DOHH2 (cell line): ENCODE data around the gene CEP20.

Source experiments
- H3F3A ChIP-seq: fragments of 200-600 bp; sonication (generic), shearing (Covaris generic); 2 replicates; pipeline ENCODE4 v1.6.0; 2016; ENCODE audit warnings: antibody characterized with exemption, mild to moderate bottlenecking; ENCODE audit not compliant: control insufficient read depth, insufficient read depth
- H3K27ac ChIP-seq: fragments of 200-600 bp; sonication (generic); 2 replicates; pipeline ENCODE4 v1.5.1; 2014; ENCODE audit warnings: low read depth, mild to moderate bottlenecking, low read length, moderate library complexity
- H3K27me3 ChIP-seq: fragments of 200-600 bp; sonication (generic); 2 replicates; pipeline ENCODE4 v1.6.1; 2014; ENCODE audit warnings: mild to moderate bottlenecking, low read length, mixed read lengths; ENCODE audit not compliant: control insufficient read depth
- H3K36me3 ChIP-seq: fragments of 200-600 bp; sonication (generic); 2 replicates; pipeline ENCODE4 v1.6.1; 2014; ENCODE audit warnings: mild to moderate bottlenecking, low read length, moderate library complexity, mixed read lengths; ENCODE audit not compliant: control insufficient read depth
- H3K4me1 ChIP-seq: fragments of 200-600 bp; sonication (generic); 2 replicates; pipeline ENCODE4 v1.6.1; 2014; ENCODE audit warnings: mild to moderate bottlenecking, low read length, mixed read lengths; ENCODE audit not compliant: control insufficient read depth
- H3K4me2 ChIP-seq: fragments of 200-600 bp; sonication (generic); 2 replicates; pipeline ENCODE4 v1.6.0; 2014; ENCODE audit warnings: mild to moderate bottlenecking, low read length, moderate library complexity
- H3K4me3 ChIP-seq: fragments of 200-600 bp; sonication (generic); 2 replicates; pipeline ENCODE4 v1.5.1; 2014; ENCODE audit warnings: mild to moderate bottlenecking, low read length, mixed read lengths
- H3K79me2 ChIP-seq: fragments of 200-600 bp; sonication (generic); 2 replicates; pipeline ENCODE4 v1.6.1; 2014; ENCODE audit warnings: mild to moderate bottlenecking, low read length, mixed read lengths; ENCODE audit not compliant: control insufficient read depth
- H3K9me2 ChIP-seq: fragments of 200-600 bp; sonication (generic); replicated peaks from 2 replicates; pipeline ENCODE4 v1.6.1; 2014; ENCODE audit warnings: mild to moderate bottlenecking, low read length, mixed read lengths; ENCODE audit not compliant: control insufficient read depth
- H3K9me3 ChIP-seq: fragments of 200-600 bp; sonication (generic); 2 replicates; pipeline ENCODE4 v1.6.1; 2014; ENCODE audit warnings: antibody characterized with exemption, low read length, mixed read lengths; ENCODE audit not compliant: control insufficient read depth, insufficient read depth
- H4K20me1 ChIP-seq: fragments of 200-600 bp; sonication (generic); 2 replicates; pipeline ENCODE4 v1.6.0; 2014; ENCODE audit warnings: low read depth, mild to moderate bottlenecking, antibody characterized with exemption, low read length, moderate library complexity; ENCODE audit not compliant: control insufficient read depth, insufficient read depth
- CTCF ChIP-seq: fragments of 200-600 bp; sonication (generic); IDR thresholded peaks from one replicate; pipeline ENCODE4 v1.5.1; 2014; ENCODE audit warnings: antibody characterized with exemption, mild to moderate bottlenecking, low read depth, low read length; ENCODE audit not compliant: poor library complexity, severe bottlenecking
- EZH2phosphoT487 ChIP-seq: fragments of 200-600 bp; sonication (generic); IDR thresholded peaks from 2 replicates; pipeline ENCODE4 v1.6.1; 2017; ENCODE audit warnings: borderline replicate concordance, mild to moderate bottlenecking, antibody characterized with exemption, low read length, moderate library complexity, mixed read lengths

CEP20 gene

DNA sequence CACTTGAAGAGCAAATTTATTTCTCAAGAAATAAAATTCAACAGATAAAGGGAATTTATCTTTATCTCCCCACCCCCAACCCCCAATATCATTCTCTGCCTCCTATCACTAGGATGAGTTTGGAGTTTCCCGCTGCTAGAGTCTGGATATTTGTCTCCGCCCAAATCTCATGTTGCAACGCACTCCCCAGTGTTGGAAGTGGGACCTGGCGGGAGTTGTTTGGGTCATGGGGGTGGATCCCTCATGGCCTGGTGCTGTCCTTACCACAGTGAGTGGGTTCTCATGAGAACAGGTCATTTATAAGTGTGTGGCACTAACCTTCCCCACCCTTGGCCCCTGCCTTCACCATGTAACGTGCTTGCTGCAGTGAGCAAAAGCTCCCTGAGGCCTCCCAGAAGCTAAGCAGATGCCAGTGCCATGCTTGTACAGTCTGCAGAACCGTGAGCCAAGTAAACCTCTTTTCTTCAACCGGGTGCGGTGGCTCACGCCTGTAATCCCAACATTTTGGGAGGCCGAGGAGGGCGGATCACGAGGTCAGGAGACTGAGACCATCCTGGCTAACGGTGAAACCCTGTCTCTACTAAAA is 6.5 kb downstream of the CEP20 start:
- H3K36me3 ChIP-seq, result peaks cover 52% of the 10 kb centered on the region
- no peak for TF ChIP-seq CTCF
- TF ChIP-seq EZH2phosphoT487, result no peak
- peaks cover 39% of the 10 kb centered on the region for H3K79me2 ChIP-seq

GRCh38 chr16:15880434-15881308 is 7.7 kb downstream of the CEP20 start:
- H3K4me1 ChIP-seq, result peaks cover under 1% of the 10 kb centered on the region; the same call in 1 of the 2 replicates
- no peak overlapping the region for H3K4me3 ChIP-seq
- H3K79me2 ChIP-seq, result peaks cover 27% of the 10 kb centered on the region
- H3K27ac ChIP-seq, result no peak overlapping the region
- no peaks in the 10 kb centered on the region for H3F3A ChIP-seq
- no peaks in the 10 kb centered on the region for H3K9me3 ChIP-seq
- TF ChIP-seq CTCF (no peak), EZH2phosphoT487 (no peak)
- H3K4me2 ChIP-seq, result no peak overlapping the region
- peaks cover 48% of the 10 kb centered on the region for H3K36me3 ChIP-seq
- no peaks in the 10 kb centered on the region for H3K27me3 ChIP-seq
- H4K20me1 ChIP-seq, result no peaks in the 10 kb centered on the region; the same call in 1 of the 2 replicates
- H3K9me2 ChIP-seq, result no peaks in the 10 kb centered on the region

More for the DNA sequence above, 6.5 kb downstream of the CEP20 start:
- no peak overlapping the region for H3K4me2 ChIP-seq
- H3K27me3 ChIP-seq, result no peaks in the 10 kb centered on the region
- no peaks in the 10 kb centered on the region for H3K9me3 ChIP-seq
- H4K20me1 ChIP-seq, result no peaks in the 10 kb centered on the region; the same call in 1 of the 2 replicates
- H3K4me3 ChIP-seq, result no peak overlapping the region
- no peaks in the 10 kb centered on the region for H3F3A ChIP-seq
- H3K27ac ChIP-seq, result no peak overlapping the region
- peaks cover 9% of the 10 kb centered on the region for H3K4me1 ChIP-seq
- no peaks in the 10 kb centered on the region for H3K9me2 ChIP-seq

- Histone ChIP-seq H3K9me2 (no peaks in the 10 kb centered on the region), H4K20me1 (no peaks in the 10 kb centered on the region; the same call in 1 of the 2 replicates), H3F3A (no peaks in the 10 kb centered on the region), H3K36me3 (peaks cover 53% of the 10 kb centered on the region), H3K79me2 (peaks cover 15% of the 10 kb centered on the region), H3K4me2 (no peak overlapping the region), H3K27me3 (no peaks in the 10 kb centered on the region), H3K4me3 (no peak overlapping the region), H3K9me3 (no peaks in the 10 kb centered on the region), H3K4me1 (no peaks in the 10 kb centered on the region), H3K27ac (no peak overlapping the region)
- TF ChIP-seq CTCF (no peak), EZH2phosphoT487 (no peak)
Measured at GRCh38 chr16:15879255-15879811, 9.1 kb downstream of the CEP20 start.
